ENCODE measurements around the gene MEDAG. TPM values are rescaled to one million over a fixed set of nuclear protein-coding genes. Genes with fewer than 3 reads are reported as not detected.

Gene MEDAG
- total RNA-seq, 6 donors from 2014 or later: 1.4 to 12.1 (median 5.1) TPM; not detected in 1

DNA sequence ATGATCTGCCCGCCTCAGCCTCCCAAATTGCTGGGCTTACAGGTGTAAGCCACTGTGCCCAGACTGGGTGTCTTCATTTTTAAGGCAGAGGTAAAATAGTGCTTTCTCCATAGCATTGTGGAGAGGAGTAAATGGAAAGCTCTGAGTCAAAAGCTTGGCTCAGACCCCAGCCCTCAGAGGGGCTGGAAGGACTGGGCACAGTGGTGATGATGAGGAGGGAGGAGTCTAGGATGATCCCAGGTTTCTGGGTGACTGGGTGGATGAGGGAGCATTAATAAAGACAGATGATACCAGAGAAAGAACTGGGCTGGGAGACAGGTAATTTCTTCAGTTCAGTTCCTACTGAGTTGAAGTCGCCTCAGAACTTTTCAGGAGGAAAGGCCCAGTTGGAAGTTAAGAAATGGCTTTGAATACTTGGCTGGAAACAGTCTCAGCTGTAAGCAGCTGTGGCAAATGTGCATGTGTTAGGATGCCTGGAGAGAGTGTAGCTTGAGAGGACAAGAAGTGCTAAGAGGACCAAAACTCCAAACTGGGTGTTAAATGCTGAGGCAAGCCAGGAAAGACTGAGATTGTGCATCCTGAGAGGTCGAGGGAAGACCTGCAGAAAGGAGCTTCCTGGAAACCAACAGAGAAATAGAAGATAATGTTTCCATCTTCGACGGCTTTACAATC is 37.1 kb upstream of the MEDAG start:
- Histone ChIP-seq H3K4me1 (peaks cover 0 to 13% (median 9%) of the 10 kb centered on the region in 4 donors), H3K4me3 (no peak overlapping the region), H3K27ac (no peak overlapping the region), H3K36me3 (no peaks in the 10 kb centered on the region), H3K9me3 (no peaks in the 10 kb centered on the region), H3K27me3 (no peaks in the 10 kb centered on the region)
- DNase-seq (no peak), ATAC-seq (ENCODE audit: low FRiP score in 2 of 2) (no peak)
- TF ChIP-seq EP300 (IDR thresholded peaks at IDR 0.05) (no peak), POLR2A (IDR thresholded peaks at IDR 0.05) (no peak), POLR2AphosphoS5 (IDR thresholded peaks at IDR 0.05) (no peak)
- TF ChIP-seq, protein P1, sequence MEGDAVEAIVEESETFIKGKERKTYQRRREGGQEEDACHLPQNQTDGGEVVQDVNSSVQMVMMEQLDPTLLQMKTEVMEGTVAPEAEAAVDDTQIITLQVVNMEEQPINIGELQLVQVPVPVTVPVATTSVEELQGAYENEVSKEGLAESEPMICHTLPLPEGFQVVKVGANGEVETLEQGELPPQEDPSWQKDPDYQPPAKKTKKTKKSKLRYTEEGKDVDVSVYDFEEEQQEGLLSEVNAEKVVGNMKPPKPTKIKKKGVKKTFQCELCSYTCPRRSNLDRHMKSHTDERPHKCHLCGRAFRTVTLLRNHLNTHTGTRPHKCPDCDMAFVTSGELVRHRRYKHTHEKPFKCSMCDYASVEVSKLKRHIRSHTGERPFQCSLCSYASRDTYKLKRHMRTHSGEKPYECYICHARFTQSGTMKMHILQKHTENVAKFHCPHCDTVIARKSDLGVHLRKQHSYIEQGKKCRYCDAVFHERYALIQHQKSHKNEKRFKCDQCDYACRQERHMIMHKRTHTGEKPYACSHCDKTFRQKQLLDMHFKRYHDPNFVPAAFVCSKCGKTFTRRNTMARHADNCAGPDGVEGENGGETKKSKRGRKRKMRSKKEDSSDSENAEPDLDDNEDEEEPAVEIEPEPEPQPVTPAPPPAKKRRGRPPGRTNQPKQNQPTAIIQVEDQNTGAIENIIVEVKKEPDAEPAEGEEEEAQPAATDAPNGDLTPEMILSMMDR (IDR thresholded peaks at IDR 0.05): no peak
- WGBS, 2 donors: 74 to 85% methylated on average over 5 of the region's 5 CpGs

DNA sequence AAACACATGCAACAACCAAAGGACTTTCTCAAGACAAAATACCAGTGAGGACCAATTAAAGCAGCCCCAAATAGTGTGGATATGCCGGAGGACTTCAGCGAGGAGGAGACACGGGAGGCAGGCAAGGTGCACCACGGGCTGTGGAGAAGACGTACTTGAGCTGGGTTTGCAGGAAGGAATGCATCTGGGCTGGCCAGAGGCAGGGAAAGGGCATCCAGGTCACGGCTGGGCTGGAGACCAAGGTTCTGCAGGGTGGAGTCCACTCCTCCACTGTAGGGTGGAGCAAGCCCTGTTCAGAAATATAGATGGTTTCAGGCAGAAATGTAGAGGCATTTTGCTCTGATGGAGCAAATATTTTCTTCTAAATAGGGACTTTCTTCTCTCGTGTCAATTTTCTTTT is 36.6 kb upstream of the MEDAG start:
- no peak overlapping the region for H3K4me3 ChIP-seq
- no peaks in the 10 kb centered on the region for H3K9me3 ChIP-seq
- peaks cover 0 to 13% (median 9%) of the 10 kb centered on the region in 4 donors for H3K4me1 ChIP-seq
- 57 to 65% methylated on average over 7 of the region's 7 CpGs for WGBS, 2 donors
- no peaks in the 10 kb centered on the region for H3K36me3 ChIP-seq
- TF ChIP-seq, protein P1 (IDR thresholded peaks at IDR 0.05): no peak
- TF ChIP-seq POLR2A (IDR thresholded peaks at IDR 0.05) (no peak), EP300 (IDR thresholded peaks at IDR 0.05) (no peak), POLR2AphosphoS5 (IDR thresholded peaks at IDR 0.05) (no peak)
- H3K27me3 ChIP-seq: no peaks in the 10 kb centered on the region
- peak overlapping the region in 3 of 4 donors; percentile 35 to 51 (median 49) for H3K27ac ChIP-seq
- DNase-seq (peak in 1 of 2 donors; percentile 37), ATAC-seq (ENCODE audit: low FRiP score in 2 of 2) (peak in 1 of 2 donors; percentile 35)

DNA sequence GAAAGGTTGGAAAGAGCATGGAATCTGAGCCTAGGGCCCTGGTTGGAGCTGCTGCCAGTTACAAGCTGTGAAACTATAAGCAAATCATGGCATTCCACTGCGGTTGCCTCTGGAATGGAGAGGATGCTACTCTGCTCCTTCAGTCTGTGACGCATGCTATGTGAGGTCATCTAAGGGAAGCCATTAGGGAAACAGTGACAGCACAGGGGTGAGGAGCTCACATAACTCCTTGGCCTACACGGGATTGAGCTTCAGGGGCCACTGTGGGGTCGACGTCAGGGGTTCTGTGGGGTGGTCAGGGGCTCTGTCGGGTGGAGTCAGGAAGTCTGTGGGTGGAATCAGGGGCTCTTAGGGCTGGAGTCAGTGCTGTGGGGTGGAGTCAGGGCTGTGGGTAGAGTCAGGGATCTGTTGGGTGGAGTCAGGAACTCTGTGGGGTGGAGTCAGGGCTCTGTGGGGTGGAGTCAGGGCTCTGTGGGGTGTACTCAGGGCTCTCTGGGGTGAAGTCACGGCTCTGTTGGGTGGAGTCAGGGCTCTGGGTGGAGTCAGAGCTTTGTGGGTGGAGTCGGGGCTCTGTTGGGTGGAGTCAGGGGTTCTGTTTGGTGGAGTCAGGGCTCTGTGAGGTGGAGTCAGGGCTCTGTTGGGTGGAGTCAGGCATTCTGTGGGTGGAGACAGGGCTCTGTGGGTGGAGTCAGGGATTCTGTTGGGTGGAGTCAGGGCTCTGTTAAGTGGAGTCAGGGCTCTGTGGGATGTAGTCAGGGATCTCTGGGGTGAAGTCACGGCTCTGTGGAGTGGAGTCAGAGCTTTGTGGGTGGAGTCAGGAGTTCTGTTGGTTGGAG is 35.8 kb upstream of the MEDAG start:
- DNase-seq (peak in 1 of 2 donors; percentile 44), ATAC-seq (ENCODE audit: low FRiP score in 2 of 2) (peak; percentile 79 to 90)
- WGBS, 2 donors: 64 to 71% methylated on average over 6 to 9 of the region's 9 CpGs
- TF ChIP-seq, protein P1 (IDR thresholded peaks at IDR 0.05): no peak
- TF ChIP-seq EP300 (IDR thresholded peaks at IDR 0.05) (no peak), POLR2A (IDR thresholded peaks at IDR 0.05) (no peak), POLR2AphosphoS5 (IDR thresholded peaks at IDR 0.05) (no peak)
- Histone ChIP-seq H3K27me3 (no peaks in the 10 kb centered on the region), H3K27ac (peak overlapping the region; percentile 35 to 62 (median 50)), H3K4me3 (no peak overlapping the region), H3K9me3 (no peaks in the 10 kb centered on the region), H3K36me3 (no peaks in the 10 kb centered on the region), H3K4me1 (peaks cover 0 to 13% (median 9%) of the 10 kb centered on the region in 4 donors)

DNA sequence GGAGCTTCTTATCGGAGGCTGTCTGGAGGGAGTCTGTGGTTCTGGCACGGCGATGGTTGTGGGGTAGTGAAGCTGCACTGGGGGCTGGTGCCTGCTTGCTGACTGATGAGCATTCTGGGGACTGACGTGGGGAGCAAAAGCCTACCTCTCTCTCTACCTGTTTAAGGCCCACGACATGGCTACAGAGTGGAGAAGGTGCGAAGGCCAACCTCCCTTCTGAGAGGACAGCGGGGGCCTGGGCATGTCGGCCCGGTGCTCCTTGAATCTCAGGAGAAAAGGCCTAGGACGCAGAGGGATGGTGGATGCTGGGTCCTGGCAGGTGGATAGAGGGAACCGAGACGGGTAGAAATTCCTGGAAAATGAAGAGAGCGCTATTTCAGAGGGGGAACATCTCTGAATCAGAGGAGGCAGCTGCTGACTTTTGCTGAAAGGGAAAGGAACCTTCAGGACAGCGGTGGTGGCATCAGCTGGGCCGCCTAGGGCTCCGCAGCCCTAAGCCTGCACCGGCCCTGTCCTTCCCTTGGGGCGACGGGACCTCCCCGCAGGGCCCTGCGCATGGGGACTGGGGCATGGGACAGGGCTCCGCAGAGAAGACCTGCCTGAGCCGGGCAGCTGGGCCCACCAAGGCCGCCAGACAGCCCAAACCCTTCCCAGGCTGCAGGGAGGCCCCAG is 35.0 kb upstream of the MEDAG start:
- DNase-seq (peak in 1 of 2 donors; percentile 59), ATAC-seq (ENCODE audit: low FRiP score in 2 of 2) (no peak)
- Histone ChIP-seq H3K36me3 (no peaks in the 10 kb centered on the region), H3K4me1 (peaks cover 0 to 10% (median 9%) of the 10 kb centered on the region in 4 donors), H3K27ac (no peak overlapping the region), H3K27me3 (no peaks in the 10 kb centered on the region), H3K9me3 (no peaks in the 10 kb centered on the region), H3K4me3 (no peak overlapping the region)
- TF ChIP-seq EP300 (IDR thresholded peaks at IDR 0.05) (no peak), POLR2AphosphoS5 (IDR thresholded peaks at IDR 0.05) (no peak), POLR2A (IDR thresholded peaks at IDR 0.05) (no peak)
- TF ChIP-seq, protein P1 (IDR thresholded peaks at IDR 0.05): no peak
- WGBS, 2 donors: 96 to 98% methylated on average over 21 to 24 of the region's 24 CpGs
